Epithelial cell of proximal tubule (primary cell): ENCODE measurements around the gene POFUT2. TPM values are rescaled to one million over a fixed set of nuclear protein-coding genes. Genes with fewer than 3 reads are reported as not detected.

Experiments used
- DNase-seq: peaks from one replicate; pipeline ENCODE4 v3.0.0-alpha.2; 2011; ENCODE audit warnings: low read depth
- H3K4me3 ChIP-seq: 2 replicates; pipeline ENCODE4 v1.5.1; 2011; ENCODE audit warnings: low read depth, mild to moderate bottlenecking, low read length
- total RNA-seq: library from RNA; depleted of rRNA; stranded (reverse); fragments of >200 nt; gene quantifications from 2 replicates; pipeline ENCODE4 v1.2.3, GENCODE V29; 2015
- TF ChIP-seq, protein P1 (sequence below): conservative IDR thresholded peaks from 2 replicates; pipeline ENCODE4 v1.5.1; 2012; ENCODE audit warnings: low read depth, mild to moderate bottlenecking, low read length

POFUT2 gene
- total RNA-seq, 1 donor from 2014 or later, result 10.4 TPM

DNA sequence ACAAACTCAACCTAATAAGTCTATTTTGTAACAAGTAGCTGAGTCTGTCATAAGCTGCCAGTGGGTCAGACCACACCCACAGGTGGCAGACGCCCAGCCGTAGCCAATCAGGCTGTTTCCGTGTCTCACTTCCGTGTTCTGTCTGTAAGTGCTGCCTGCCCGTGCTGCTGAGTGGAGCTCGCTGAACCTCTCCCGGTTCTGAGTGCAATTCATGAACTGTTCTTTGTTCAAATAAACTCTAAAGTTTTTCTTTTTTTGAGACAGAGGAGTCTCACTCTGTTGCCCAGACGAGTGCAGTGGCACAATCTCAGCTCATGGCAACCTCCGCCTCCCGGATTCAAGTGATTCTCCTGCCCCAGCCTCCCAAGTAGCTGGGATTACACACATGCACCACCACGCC is 25.1 kb downstream of the POFUT2 start:
- TF ChIP-seq, protein P1, sequence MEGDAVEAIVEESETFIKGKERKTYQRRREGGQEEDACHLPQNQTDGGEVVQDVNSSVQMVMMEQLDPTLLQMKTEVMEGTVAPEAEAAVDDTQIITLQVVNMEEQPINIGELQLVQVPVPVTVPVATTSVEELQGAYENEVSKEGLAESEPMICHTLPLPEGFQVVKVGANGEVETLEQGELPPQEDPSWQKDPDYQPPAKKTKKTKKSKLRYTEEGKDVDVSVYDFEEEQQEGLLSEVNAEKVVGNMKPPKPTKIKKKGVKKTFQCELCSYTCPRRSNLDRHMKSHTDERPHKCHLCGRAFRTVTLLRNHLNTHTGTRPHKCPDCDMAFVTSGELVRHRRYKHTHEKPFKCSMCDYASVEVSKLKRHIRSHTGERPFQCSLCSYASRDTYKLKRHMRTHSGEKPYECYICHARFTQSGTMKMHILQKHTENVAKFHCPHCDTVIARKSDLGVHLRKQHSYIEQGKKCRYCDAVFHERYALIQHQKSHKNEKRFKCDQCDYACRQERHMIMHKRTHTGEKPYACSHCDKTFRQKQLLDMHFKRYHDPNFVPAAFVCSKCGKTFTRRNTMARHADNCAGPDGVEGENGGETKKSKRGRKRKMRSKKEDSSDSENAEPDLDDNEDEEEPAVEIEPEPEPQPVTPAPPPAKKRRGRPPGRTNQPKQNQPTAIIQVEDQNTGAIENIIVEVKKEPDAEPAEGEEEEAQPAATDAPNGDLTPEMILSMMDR, result no peak
- no peak overlapping the region for H3K4me3 ChIP-seq
- DNase-seq, result no peak

DNA sequence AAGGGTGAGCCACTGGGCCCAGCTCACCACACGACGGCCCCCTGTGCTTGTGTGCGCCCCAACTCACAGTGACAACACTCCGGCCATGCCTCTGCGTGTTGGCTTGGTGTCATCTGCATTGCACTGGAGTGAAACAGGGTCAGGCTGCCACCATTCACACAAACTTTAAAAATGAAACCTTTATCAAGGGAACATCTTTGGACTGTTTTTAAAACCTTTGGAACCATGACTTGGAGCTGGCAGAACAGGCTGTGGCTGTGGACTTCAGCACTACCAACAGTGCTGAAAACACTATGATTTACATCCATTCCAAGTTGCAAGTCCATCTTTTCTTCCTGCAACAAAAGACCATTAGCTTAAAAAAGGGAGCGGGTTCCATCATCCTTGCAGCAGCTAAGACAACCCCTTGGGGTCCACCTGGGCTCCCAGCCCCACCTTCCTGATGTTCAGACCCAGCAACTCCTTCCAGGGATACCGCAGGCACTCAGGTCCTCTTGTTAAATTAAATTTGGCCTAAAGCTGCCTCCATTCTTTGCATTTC is 25.6 kb downstream of the POFUT2 start:
- no peak for DNase-seq
- no peak overlapping the region for H3K4me3 ChIP-seq
- TF ChIP-seq, protein P1, result no peak

DNA sequence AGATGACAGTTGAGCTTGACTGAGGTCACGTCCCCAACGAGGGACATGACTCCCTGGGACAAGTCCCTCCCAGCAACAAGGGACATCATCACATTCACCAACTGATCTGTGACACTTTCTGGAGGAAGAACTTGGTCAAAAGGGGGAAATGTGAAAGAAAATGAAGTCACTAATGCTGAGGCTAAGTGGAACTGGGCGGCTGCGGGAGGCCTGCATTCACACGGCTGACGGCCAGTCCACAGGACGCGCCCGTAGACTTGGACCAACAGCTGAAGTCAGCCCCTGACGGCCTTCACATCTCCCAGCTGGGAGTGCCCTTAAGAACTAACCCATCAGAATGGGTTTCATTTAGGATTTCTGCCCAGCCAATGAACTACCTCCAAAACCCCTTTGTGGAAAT is 26.6 kb downstream of the POFUT2 start:
- DNase-seq, result no peak
- H3K4me3 ChIP-seq, result no peak overlapping the region
- TF ChIP-seq, protein P1, result no peak

DNA sequence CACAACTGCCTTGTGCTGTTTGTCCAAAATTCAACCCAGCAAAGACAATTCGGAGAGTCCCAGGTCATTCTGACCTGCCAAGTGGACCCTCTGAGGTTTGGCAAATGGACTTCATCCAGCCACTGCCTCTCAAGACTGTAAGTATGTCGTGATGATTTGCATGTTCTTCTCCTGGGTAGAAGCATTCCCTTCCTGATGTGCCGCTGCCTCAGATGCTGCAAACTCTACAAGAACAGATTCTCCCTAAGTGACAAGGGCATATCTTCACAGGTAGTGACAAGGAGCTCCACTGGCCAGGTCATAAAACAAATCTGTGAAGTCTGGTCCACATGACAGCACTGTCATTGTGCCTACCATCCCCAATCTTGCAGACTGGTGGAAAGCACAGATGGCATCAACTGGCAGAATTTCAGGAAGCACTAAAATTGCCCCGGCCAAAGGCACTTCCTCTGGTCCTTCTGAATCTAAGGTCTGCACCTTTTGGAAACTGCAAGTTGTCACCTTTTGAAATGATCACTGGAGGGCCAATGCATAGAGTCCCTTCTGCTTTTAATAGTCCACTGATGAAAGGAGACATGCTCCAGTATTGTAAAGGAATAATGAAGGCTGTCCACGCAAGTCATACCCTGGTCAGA is 27.4 kb downstream of the POFUT2 start:
- no peak overlapping the region for H3K4me3 ChIP-seq
- TF ChIP-seq, protein P1, result no peak
- no peak for DNase-seq

DNA sequence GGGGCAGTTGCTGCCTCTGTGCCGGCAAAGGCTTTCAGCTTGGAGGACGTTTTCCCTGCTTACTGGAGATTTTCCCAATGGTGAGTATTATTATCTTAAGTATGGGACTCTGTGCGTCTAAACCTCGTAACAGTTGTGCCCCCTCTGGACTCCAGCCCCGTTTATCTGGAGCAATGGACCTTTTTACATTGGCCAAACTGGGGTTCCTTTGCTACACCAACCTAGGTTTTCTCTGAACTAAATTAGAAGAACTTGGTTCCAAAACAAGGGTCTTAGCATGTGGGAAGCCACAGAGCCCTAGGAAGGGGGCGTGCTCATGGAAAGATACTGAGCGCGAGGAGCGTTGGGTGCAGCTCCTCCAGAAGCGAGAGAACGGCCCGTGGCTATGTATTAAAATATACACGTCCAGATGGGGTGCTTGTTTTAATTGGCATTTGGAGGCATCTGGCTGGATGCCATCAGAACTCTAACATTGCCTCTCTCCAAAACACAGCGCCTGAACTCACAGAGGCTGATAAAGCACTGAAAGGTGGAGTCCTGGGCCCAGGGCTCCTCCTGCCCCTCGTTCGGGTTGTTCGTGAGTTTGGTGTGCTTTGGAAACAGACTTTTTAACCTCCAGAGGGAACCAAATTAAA is 28.4 kb downstream of the POFUT2 start:
- TF ChIP-seq, protein P1, result no peak
- no peak for DNase-seq
- no peak overlapping the region for H3K4me3 ChIP-seq

DNA sequence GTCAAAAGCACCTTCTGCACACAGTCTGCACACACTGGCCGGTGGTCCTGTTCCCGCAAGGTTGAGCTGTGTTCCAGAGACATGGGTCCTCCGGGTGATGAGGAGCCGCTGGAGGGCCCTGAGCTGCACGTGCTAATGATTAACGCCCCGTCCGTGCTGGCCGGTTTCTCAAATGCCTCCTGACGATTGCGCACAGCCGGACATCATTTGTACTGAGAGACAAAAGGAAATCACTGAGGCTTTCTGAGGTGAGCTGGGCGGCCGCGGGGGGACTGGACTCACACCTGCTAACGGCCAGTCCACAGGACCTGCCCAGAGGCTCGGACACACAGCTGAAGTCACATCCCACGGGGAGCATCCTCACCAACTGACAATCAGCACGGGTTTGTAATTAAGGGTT is 29.2 kb downstream of the POFUT2 start:
- TF ChIP-seq, protein P1, result no peak
- no peak for DNase-seq
- no peak overlapping the region for H3K4me3 ChIP-seq
